Left hindlimb (tissue), 1 donor: ENCODE results near the gene CACNA2D3.
"Not testable (repeated sequence)": the region's sequence is repeated elsewhere in the genome, so short reads cannot be mapped to it uniquely, and the experiment has no call there.

Experiments
- DNase-seq: peaks from one replicate; pipeline ENCODE4 v3.0.0-alpha.2; 2018

Gene CACNA2D3

DNA sequence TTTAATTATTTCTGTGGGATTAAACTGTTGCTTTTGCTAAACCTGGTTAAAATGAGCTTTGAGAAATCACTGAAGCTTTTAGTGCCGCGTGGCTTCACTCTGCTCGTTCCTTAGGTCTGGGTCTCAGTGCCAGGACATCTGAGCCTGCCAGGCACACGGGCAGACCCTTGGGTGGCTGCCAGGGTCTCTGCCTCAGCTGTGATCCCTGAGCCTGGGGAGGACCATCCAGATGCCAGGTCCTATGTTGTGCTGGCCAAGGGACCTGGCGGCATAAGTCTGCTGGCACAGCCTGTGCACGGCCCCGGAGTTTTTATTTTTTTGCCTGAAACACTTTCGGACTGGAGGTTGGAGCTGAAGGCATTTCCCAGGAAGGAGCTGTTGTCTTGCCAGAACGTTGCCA lies 477.4 kb downstream of the CACNA2D3 start:
- DNase-seq: peak; percentile 63

DNA sequence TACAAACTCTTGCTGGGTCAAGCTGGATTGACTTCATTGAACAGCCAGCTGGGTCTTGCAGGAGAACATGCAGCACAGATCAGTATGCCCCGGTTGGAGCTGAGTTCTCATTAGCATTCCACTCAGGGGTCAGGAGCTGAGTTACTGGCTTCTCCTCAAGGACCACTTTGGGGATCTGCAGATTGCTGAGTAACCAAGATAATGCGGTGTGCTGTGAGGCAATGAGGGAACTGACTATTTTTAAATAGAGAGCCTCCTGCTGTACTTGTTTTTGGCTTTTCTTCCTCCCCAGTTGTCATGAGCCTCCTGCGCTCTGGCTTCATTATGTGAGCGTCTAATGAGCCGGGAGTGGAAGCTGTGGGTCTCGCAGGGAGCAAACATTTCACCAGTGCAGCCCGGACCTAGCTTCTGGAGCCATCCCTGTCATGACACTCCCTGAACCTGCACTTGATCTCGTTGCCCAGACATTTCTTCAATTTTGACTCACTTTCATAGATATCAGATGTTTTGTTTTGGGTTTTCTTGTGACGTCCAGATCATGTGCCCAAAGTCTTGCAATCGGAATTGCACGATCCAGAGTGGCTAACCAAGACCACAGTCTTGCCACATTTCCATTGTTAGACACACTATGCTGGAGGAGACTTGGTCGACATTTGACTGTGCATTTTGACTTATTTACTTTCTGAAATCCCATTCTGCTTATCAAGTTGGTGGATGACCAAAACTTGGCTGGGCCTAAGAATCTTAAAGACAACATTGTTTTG lies 478.3 kb downstream of the CACNA2D3 start:
- no peak for DNase-seq

DNA sequence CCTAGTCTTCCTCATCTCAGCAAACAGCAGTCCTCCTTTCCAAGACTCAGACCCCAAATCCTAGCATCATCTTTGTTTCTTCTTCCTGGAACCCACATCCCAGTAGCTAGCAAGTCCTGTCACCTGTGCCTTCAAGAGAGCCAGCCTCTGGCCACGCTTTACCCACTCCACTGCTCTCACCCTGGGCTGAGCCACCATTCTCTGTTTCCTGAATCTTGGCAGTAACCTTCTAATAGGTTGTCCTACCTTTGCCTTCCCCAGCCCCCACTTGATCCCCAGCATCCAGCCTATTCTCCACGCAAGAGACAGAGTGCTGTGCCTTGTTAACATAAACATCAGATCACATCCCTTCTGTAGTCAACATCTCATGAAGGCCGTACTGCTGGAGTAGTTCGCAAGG lies 482.1 kb downstream of the CACNA2D3 start:
- no peak for DNase-seq

DNA sequence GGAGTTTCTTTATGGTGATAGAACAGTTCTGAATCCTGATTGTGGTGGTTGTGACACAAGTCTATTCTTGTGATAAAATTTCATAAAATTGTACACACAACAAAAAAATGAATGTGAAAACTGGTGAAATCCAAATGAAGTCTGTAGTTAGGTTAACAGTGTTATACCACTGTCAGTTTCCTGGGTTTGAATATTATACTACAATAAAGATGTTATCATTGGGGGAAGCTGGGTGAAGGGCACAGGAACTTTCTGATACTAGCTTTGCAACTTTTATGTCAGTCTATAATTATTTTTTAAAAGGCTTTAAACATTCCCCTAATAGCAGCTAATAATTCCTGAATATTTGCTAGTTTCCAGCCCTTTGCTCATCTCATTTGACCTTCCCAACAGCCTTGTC lies 485.7 kb downstream of the CACNA2D3 start:
- no peak for DNase-seq

DNA sequence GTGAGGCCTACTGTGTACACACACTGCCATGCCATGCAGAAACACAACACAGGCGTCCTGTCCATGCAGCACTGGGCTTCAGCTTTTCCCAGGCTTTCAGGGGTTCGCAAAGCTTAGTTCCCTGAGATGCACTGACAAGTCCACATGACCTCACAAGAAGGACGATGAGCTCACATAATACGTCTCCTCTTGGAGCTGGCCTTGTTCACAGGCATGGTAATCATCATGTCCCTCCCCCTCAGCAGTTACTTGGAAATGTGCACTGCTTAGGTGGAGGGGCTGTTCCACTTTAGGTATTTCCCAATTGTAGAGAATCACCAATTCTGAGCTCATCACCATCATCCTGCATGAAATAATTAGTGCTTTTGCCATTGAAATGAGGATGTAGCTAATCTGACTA lies 496.7 kb downstream of the CACNA2D3 start:
- DNase-seq: no peak

DNA sequence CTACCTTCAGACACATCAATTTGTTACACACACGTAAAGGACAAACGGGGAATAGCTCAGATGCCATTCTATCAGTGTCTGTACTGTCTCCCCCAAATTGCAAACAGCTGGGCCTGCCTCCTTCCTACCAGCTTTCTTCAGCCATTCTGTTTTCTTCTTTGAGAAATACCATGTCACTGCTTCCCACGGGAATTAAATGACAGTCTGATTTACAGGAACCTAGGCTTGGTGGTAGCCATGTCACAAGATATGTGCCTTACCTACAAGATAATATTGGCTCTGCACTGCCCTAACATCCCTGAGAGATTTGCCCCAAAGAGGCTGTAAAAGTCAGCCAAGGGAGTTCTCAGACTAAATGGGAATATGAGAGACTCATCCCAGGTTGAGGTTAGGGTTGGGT lies 497.2 kb downstream of the CACNA2D3 start:
- DNase-seq: no peak

DNA sequence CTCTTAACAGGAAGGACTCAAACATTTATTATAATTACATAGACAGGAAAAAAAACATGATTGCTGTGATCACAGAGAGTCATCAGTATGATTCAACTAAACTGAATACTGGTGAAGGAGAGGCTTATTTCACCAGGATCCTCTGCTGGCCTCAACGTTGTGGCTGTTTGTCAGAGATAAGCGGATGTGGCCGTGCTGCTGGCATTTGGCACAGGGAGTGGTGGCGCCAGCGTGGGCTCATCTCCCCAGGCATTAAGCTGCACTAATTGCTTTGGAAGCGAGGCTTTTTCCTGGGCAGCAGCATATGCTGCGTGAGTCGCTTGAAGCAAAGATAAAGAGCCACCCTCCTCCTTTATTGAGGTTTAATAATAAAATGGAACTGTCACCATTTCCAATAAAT lies 498.8 kb downstream of the CACNA2D3 start:
- no peak for DNase-seq

DNA sequence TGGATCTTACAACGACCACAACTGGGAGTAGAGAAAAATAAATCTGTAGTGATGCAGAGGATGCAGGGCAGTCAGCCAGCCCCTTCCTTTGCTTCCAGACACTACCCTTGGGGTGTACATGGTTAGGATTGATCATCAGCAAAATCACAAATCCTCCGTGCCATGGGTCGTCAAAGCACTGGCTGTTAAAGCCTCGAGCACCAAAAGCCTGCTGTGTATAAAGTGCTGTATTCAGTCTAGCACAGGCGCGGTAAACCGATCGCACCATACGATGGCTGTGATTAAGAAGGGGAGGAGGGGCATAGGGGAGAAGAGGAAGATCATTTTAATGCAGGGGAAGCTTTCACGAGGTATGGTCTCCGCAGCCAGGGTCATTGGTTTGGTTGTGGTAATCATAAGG lies 500.3 kb downstream of the CACNA2D3 start:
- no peak for DNase-seq

DNA sequence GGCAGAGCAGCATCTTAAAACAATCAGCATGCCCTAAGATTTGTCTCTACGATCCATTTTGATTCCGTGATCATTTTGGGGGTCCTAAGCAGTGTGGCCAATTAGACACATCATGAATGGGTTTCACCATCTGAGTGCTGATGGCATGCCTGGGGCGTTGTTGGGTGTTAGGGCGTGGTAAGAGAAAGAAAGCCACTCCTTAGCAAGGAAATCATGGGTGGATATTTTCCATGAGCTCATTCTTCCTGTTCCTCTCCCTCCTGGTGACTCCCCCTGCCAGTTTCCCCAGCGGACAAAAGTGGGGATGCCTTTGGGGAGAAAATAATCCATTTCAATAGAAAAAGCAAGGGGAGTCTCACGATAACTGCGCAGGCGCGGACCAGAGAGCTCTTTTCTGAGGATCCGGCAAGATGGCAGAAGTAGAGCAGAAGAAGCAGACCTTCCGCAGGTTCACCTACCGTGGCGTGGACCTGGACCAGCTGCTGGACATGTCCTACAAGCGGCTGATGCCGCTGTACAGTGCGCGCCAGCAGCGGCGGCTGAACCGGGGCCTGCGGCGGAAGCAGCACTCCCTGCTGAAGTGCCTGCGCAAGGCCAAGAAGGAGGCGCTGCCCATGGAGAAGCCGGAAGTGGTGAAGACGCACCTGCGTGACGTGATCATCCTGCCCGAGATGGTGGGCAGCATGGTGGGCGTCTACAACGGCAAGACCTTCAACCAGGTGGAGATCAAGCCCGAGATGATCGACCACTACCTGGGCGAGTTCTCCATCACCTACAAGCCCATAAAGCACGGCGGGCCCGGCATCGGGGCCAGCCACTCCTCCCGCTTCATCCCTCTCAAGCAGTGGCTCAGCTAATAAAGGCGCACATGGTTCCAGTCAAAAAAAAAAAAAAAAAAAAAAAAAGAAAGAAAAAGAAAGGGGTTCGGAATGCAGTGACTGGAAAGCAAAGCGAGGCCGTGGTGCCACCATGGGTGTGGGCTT lies 503.7 kb downstream of the CACNA2D3 start:
- no peak for DNase-seq

DNA sequence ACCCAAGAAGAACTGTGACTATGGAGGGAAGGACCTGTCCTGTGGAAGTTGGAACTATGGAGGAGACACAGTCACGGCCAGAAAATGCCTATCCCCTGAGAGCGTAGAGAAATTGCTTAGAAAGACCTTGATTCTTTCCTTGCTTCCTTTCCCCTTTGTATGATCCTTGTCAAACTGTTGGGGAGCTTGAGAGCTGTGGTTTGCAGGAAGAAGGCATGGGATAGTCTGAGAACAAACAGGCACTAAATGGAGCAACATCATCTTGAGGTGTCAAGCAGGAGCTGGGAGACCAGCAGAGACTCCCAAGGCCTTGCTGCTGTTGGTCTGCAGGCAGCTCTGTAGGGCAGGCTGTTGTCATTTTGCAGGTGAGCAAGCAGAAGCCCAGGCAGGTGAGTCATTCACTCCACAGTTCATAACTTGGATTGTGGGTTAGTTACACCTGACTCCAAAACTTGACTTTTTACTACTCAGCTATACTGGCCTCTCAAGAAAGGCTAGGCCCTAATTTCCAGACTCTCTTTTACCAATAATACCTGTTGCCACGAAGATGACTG lies 506.6 kb downstream of the CACNA2D3 start:
- DNase-seq: no peak

DNA sequence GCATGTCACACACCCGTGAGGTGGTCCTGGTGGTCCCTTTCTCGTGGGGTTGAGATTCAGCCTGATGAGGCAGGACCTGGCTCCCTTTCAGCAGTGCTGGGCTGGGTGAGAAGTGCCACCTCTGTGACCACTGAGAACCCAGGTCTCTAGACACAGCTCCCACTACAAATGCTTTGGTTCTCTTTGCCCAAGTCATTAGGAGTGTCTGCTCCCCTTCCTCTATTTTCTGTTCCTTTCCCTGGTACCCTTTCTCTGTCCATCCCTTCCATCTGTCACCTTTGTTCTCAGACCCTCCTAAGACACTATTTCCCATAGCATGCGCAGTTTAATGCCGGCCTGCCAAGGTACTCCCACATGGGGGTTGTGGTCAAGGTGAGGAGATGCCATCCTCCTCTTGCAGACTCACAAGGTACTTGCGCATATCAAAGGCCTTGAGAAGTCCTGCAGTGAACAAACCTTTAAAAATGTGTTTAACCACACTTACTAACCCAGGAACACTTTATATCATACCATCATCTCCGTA lies 507.8 kb downstream of the CACNA2D3 start:
- no peak for DNase-seq

DNA sequence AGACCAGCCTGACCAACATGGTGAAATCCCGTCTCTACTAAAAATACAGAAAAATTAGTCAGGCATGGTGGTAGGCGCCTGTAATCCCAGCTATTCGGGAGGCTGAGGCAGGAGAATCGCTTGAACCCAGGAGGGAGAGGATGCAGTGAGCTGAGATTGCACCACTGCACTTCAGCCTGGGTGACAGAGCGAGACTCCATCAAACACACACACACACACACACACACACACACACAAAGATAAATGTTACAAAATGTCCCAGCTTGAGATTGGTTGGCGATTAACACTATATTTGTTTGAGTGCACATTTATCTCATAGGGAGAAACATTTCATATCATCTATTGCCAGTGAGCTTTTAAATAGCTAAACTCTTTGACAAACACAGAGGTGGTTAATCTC lies 508.6 kb downstream of the CACNA2D3 start:
- DNase-seq: not testable (repeated sequence)

DNA sequence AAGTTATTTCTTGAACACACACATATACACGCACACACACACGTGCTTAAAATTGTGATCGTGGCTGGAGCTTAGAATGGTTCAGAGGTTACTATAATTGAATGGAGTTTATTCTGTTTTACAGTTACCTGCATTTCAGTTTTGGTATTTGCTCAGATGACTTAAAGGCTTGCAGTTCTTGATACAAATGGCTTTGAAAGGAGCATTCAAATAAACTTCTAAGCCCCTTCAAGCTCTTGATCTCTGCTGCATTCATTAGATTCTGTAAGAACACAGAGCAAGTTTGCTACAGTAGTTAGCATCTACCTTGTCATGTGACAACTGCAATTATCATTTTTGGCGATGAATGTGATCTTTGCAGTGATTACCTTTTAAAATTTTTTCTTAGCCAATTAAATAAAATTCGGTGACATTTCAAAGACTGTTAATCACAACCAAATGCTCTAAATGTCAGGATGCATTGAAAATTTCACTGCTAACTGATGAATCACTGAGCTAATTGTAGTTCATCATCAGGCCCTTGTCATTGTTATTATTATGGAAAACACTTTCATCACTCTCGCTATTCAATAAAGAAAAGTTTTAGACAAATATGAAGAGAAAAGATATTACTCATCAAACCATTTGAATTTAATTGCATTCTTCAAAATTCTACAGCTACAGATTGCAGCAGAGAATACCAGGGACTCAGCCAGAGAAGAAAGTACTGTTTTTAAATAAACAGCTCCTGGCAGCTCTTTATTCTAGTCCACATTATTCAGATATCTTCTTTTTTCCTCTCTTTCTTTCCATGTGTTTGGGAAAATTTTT lies 509.4 kb downstream of the CACNA2D3 start:
- DNase-seq: no peak

DNA sequence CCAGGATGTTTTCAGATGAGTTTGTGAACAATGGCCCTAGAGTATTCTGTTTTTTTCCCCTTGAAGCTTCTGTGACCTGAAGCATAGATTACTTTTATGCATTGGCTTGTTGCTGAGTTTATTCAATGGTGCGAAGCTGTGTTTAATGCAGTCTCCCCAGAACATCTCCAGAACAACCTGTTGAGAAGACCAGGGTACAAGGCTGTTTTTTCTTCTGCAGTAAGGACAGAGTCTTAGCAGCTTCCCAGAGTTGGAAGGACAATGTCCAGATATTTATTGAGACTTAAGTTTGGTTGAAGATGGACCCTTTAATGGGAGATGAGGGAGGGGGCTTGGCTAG lies 509.9 kb downstream of the CACNA2D3 start:
- no peak for DNase-seq

DNA sequence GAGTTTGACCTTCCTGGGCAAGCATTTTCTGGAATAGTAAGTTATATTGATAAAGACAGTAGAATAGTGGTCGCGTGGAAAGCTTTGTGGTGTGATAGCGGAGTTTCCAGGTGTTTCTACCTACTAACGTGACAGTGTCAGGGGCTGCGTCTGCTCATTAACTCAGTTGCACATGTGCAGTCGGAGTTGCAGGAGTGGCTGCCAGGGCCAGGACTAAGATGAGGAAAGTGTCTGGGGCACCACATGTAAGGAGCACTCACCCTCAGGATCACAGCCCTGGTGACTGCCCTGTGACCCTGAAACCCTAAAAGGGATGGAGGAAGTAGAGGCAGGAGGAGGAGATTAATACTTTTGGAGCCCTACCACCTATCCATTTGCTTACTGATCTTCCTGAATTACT lies 510.5 kb downstream of the CACNA2D3 start:
- no peak for DNase-seq

DNA sequence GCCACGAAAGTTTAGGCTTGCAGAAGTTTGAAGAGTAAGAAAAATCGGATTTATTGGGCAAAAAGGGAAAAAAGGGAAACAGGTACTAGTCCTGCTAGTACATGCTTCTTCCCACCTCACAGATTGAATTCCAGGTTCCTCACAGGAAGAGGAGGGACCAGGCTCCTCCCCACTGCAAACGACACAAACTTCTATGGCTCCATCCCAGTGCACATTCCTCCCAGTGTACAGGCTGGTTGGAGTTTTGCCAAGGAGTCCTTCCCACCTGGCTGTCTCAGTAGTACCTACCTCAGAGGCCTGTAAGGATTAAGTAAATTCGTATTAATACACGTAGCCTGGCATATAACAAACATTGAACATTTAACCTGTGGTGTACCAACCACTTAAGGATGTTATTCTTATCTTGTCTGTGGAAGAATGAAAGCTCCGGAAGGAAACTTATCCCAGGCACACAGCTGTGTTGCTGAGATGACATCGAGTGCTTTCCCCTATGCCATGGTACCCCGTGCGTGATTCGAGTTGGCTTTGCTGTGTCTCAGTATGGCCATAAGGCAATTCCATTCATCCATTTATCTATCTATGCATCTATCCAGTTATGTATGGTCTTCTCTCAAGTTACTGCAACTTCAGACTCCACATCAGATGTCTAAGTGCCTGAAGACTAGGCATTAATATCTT lies 511.2 kb downstream of the CACNA2D3 start:
- DNase-seq: no peak

DNA sequence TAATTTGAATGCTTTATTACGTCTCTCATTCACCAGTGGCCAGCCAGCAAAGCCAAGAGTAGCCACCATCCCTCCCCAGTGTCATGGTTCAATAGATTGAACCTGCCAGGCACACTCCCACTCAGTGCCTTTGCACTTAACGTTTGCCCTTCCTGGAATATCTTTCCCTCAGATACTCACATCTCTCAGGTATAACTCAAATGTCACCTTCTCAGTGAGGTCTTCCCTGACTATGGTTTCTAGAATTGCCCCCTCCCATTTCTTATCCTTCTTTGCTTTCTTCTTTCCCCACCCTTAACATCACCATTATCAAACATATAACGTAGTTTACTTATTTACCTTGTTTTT lies 511.7 kb downstream of the CACNA2D3 start:
- no peak for DNase-seq

DNA sequence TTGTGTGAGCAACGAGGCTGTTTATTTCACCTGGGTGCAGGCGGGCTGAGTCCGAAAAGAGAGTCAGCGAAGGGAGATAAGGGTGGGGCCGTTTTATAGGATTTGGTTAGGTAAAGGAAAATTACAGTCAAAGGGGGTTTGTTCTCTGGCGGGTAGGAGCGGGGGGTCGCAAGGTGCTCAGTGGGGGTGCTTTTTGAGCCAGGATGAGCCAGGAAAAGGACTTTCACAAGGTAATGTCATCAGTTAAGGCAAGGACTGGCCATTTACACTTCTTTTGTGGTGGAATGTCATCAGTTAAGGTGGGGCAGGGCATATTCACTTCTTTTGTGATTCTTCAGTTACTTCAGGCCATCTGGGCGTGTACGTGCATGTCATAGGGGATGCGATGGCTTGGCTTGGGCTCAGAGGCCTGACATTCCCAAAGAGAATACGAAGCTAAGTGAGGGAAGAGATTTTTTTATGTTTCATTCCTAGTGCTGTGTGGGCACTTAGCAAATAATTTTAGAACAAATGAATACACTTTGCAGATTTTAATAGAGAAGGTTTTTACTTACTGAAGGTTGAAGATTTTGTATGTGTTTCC lies 517.5 kb downstream of the CACNA2D3 start:
- DNase-seq: not testable (repeated sequence)

DNA sequence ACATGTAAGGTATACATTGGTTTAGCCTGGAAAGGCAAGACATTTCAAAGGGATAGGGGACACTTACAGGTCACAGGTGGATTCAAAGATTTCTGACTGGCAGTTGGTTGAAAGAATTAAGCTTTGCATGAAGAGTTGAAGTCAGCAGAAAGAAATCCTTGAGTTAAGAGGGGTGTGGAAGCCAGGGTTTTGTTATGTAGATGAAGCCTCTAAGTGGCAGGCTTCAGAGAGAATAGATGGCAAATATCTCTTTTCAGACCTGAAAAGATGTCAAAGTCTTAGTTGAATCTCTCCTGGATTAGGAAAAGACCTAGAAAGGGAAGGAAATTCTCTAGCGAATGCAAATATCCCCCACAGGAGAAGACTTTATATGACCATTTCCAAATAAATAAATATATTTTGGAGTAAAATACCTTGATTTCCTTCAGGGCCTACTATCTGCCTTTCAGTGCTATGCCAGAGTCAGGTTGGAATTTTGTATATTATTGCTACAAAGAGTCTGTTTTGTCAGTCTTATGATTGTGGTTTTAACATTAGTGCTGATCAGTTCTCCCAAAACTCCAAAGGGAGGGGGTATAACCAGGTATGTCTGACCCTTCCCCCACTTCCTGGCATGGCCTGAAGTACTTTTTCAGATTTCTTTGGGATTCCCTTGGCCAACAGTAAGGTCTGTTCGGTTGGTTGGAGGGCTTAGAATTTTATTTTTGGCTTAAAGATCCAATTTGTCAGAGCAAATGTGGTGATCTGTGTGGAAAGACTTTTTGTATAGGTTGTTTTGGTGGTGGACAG lies 519.1 kb downstream of the CACNA2D3 start:
- DNase-seq: no peak

DNA sequence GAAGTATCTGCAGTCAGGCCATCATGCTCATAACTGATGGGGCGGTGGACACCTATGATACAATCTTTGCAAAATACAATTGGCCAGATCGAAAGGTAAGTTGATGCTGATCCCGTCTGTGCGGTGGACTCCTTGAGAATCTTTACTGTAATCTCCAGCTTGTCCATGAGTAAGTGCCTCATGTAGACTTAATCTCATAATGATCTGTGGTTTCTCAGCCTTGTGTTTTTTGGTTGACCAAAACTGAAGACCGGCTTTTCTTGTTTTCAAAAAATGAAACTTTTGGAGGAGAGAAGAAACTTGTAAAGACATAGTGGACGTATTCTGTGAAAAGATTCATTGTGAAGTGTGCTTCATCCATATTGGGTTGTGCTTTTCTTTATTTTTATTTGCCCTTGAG lies 519.8 kb downstream of the CACNA2D3 start:
- no peak for DNase-seq

DNA sequence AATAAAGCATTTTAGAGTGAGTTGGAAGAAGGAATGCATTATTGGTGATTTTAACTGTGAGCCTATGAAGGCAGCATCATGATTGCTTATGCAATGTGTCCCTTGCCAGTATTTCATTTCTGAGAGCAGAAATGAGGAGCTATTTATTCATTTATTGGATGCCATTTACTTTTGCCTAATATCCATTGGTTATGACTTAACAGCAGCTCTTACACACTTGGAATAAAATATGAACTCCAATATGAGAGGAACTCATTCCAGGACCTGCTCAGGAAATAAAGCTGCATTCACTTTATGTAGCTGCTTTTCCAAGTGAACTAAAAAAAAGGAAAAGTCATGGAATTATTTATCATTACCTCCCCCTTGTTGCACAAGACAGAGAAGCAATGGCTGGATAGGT lies 525.4 kb downstream of the CACNA2D3 start:
- DNase-seq: no peak
